K562 (cell line): ENCODE measurements around the gene NPB. TPM values are rescaled to one million over a fixed set of nuclear protein-coding genes. Genes with fewer than 3 reads are reported as not detected.

Experiments used
- BCL6 ChIP-seq: fragments of 250-450 bp; sonication (Bioruptor Pico); IDR thresholded peaks from 2 replicates; pipeline ENCODE4 v1.4.0; 2020
- CBFA2T2 ChIP-seq: fragments of 450-650 bp; conservative IDR thresholded peaks from 2 replicates; pipeline ENCODE4 v1.6.1; 2017; ENCODE audit warnings: mild to moderate bottlenecking
- CEBPZ ChIP-seq: fragments of 150-350 bp; IDR thresholded peaks from 2 replicates; pipeline ENCODE4 v1.6.1; 2014; ENCODE audit warnings: low read depth, mild to moderate bottlenecking, low read length, borderline replicate concordance
- HDAC8 ChIP-seq: fragments of 450-650 bp; IDR thresholded peaks from 2 replicates; pipeline ENCODE4 v1.6.1; 2016; ENCODE audit warnings: mild to moderate bottlenecking, missing genetic modification characterization, moderate library complexity, missing compliant biosample characterization
- HMBOX1 ChIP-seq: sonication (generic); IDR thresholded peaks from 2 replicates; pipeline ENCODE4 v1.6.1; 2016
- KHSRP ChIP-seq: fragments of 450-650 bp; IDR thresholded peaks from 2 replicates; pipeline ENCODE4 v1.6.1; 2017
- RBM22 ChIP-seq: fragments of 200-400 bp; formaldehyde crosslinking; IDR thresholded peaks from 2 replicates; pipeline ENCODE4 v1.6.1; 2018; ENCODE audit warnings: low read length, low read depth; ENCODE audit not compliant: poor library complexity, severe bottlenecking
- RBM25 ChIP-seq: fragments of 200-400 bp; formaldehyde crosslinking; IDR thresholded peaks from 2 replicates; pipeline ENCODE4 v1.6.1; 2018; ENCODE audit warnings: low read length, low read depth, moderate library complexity; ENCODE audit not compliant: severe bottlenecking
- SAFB2 ChIP-seq: fragments of 200-400 bp; formaldehyde crosslinking; IDR thresholded peaks from 2 replicates; pipeline ENCODE4 v1.6.1; 2018; ENCODE audit warnings: borderline replicate concordance, low read length, low read depth, moderate library complexity; ENCODE audit not compliant: severe bottlenecking
- U2AF2 ChIP-seq: fragments of 200-400 bp; formaldehyde crosslinking; optimal IDR thresholded peaks from 2 replicates; pipeline ENCODE3; 2017; ENCODE audit warnings: low read depth, mild to moderate bottlenecking, low read length
- XRCC3 ChIP-seq: fragments of 450-650 bp; IDR thresholded peaks from 2 replicates; pipeline ENCODE4 v1.6.1; 2017; ENCODE audit warnings: mild to moderate bottlenecking, moderate library complexity
- ZFX ChIP-seq: sonication (generic); formaldehyde crosslinking; IDR thresholded peaks from 2 replicates; pipeline ENCODE4 v1.8.0; 2022; ENCODE audit warnings: mild to moderate bottlenecking, missing genetic modification reagents, moderate library complexity
- ZNF12 ChIP-seq: sonication (generic); formaldehyde crosslinking; IDR thresholded peaks from 2 replicates; pipeline ENCODE4 v1.4.0; 2020; ENCODE audit warnings: mild to moderate bottlenecking, missing genetic modification reagents
- polyA plus RNA-seq, 8 experiments: library from polyadenylated mRNA; depleted of rRNA in 4 of 8; stranded (reverse) in 5 of 8; unstranded in 3 of 8; fragments of >200 nt; fragmentation: Nextera tagmentation in 2 of 8; fragmentation: Illumina TruSeq in 1 of 8; extraction: Ambion mirVana in 2 of 8; extraction: Trizol in 1 of 8; gene quantifications; 2 replicates each; pipeline versions ENCODE4 v1.2.1 to v1.2.3, GENCODE V29; 2011 to 2014; ENCODE audit warnings: inconsistent platforms in 1 of 8, missing spikeins in 1 of 8
- total RNA-seq, 7 experiments: library from RNA; depleted of rRNA in 6 of 7; stranded (reverse); fragments of >200 nt in 6 of 7; fragmentation: Illumina TruSeq in 2 of 7; extraction: Trizol in 2 of 7; gene quantifications; 2 replicates each; pipeline versions ENCODE4 v1.2.1 to v1.2.3, GENCODE V29; 2011 to 2021; ENCODE audit warnings: low replicate concordance in 1 of 7
- TF ChIP-seq, protein P1 (sequence below), 2 experiments: fragments of 450-650 bp; IDR thresholded peaks; 2 replicates each; pipeline ENCODE4 v1.6.1; 2018; ENCODE audit warnings: mild to moderate bottlenecking in 2 of 2, low read depth in 1 of 2; ENCODE audit not compliant: partially characterized antibody in 2 of 2
- TF ChIP-seq, protein P2 (sequence below), 2 experiments: fragments of 450-650 bp in 1 of 2; IDR thresholded peaks; 2 replicates each; pipeline ENCODE4 v1.6.1; 2011 to 2017; ENCODE audit warnings: low read depth in 2 of 2, antibody characterized with exemption in 1 of 2, borderline replicate concordance in 1 of 2, low read length in 1 of 2, mild to moderate bottlenecking in 1 of 2, mixed read lengths in 1 of 2; ENCODE audit not compliant: control insufficient read depth in 1 of 2

NPB gene
- total and polyA plus RNA-seq, 9 of the 15 experiments (the other 6 are each of a cell fraction or from before 2014, with no cell fraction given) = 0.03 to 0.61 (median 0.14) TPM; not detected in 2

DNA sequence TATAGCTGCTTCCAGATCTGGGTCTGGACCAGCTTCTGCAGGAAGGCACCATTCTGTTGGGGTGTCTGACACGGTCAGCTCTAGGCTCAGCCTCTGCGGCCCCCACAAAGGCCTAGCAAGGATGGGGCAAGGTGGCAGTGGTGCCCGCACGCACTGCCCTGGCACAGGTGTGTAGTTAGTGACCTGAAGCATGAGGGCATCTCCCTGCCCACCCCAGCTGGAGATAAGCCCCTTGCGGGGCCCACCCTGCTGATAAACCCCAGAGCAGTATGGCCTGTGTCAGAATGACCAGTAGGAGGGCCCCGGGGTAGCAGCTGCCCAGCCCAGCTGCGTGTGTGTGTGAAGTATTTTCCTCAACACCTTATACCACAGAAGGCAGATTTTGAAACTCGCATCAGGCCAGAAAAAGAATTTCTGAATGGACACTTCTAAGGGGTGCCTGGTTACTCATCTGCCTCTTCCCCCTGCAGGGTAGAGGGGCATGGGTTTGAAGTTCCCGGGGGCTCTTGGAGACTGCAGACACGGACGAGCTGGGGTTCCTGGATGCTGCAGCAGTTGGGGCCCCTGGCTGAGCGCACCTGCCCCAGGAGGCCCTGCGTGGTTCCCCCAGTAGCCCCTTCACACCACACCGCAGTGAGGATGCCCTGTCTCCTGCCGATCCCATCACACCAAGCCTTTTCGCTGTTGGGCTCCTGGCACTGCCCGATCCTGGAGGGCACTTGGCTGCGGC lies 35.4 kb upstream of the NPB start (continued):
- no peak for TF ChIP-seq CEBPZ
- no peak for TF ChIP-seq RBM25
- TF ChIP-seq SAFB2 = no peak
- no peak for TF ChIP-seq BCL6
- peak; percentile 96 for TF ChIP-seq RBM22
- TF ChIP-seq KHSRP = no peak
- TF ChIP-seq, protein P1, sequence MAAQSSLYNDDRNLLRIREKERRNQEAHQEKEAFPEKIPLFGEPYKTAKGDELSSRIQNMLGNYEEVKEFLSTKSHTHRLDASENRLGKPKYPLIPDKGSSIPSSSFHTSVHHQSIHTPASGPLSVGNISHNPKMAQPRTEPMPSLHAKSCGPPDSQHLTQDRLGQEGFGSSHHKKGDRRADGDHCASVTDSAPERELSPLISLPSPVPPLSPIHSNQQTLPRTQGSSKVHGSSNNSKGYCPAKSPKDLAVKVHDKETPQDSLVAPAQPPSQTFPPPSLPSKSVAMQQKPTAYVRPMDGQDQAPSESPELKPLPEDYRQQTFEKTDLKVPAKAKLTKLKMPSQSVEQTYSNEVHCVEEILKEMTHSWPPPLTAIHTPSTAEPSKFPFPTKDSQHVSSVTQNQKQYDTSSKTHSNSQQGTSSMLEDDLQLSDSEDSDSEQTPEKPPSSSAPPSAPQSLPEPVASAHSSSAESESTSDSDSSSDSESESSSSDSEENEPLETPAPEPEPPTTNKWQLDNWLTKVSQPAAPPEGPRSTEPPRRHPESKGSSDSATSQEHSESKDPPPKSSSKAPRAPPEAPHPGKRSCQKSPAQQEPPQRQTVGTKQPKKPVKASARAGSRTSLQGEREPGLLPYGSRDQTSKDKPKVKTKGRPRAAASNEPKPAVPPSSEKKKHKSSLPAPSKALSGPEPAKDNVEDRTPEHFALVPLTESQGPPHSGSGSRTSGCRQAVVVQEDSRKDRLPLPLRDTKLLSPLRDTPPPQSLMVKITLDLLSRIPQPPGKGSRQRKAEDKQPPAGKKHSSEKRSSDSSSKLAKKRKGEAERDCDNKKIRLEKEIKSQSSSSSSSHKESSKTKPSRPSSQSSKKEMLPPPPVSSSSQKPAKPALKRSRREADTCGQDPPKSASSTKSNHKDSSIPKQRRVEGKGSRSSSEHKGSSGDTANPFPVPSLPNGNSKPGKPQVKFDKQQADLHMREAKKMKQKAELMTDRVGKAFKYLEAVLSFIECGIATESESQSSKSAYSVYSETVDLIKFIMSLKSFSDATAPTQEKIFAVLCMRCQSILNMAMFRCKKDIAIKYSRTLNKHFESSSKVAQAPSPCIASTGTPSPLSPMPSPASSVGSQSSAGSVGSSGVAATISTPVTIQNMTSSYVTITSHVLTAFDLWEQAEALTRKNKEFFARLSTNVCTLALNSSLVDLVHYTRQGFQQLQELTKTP (IDR thresholded peaks at IDR 0.05; ENCODE audit: low read depth in 1 of 2, partially characterized antibody in 2 of 2) = no peak
- TF ChIP-seq CBFA2T2 = no peak
- no peak for TF ChIP-seq HDAC8 (tag)
- no peak for TF ChIP-seq XRCC3
- TF ChIP-seq, protein P2, sequence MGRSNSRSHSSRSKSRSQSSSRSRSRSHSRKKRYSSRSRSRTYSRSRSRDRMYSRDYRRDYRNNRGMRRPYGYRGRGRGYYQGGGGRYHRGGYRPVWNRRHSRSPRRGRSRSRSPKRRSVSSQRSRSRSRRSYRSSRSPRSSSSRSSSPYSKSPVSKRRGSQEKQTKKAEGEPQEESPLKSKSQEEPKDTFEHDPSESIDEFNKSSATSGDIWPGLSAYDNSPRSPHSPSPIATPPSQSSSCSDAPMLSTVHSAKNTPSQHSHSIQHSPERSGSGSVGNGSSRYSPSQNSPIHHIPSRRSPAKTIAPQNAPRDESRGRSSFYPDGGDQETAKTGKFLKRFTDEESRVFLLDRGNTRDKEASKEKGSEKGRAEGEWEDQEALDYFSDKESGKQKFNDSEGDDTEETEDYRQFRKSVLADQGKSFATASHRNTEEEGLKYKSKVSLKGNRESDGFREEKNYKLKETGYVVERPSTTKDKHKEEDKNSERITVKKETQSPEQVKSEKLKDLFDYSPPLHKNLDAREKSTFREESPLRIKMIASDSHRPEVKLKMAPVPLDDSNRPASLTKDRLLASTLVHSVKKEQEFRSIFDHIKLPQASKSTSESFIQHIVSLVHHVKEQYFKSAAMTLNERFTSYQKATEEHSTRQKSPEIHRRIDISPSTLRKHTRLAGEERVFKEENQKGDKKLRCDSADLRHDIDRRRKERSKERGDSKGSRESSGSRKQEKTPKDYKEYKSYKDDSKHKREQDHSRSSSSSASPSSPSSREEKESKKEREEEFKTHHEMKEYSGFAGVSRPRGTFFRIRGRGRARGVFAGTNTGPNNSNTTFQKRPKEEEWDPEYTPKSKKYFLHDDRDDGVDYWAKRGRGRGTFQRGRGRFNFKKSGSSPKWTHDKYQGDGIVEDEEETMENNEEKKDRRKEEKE (IDR thresholded peaks at IDR 0.05; ENCODE audit: borderline replicate concordance in 1 of 2, control insufficient read depth in 1 of 2, low read depth in 2 of 2, low read length in 1 of 2) = 0 out of 4 replicates have a peak, but pooled peaks of 1 of the 2 experiments have one; percentile 29
- peak; percentile 41; the same call in 1 of the 2 replicates for TF ChIP-seq ZFX (CRISPR knock-in tag)
- TF ChIP-seq HMBOX1 = no peak
- TF ChIP-seq ZNF12 = no peak
- no peak for TF ChIP-seq U2AF2
